Ascending aorta (tissue), 2 donors: ENCODE measurements around the gene SRRM5. TPM values are rescaled to one million over a fixed set of nuclear protein-coding genes. Genes with fewer than 3 reads are reported as not detected.

Experiments
- DNase-seq, 2 donors: peaks; one replicate each; pipeline ENCODE4 v3.0.0-alpha.2; 2019; ENCODE audit warnings: low spot score in 2 of 2
- H3K27ac ChIP-seq, 2 donors: fragments of 200-600 bp; sonication (generic); one replicate each; pipeline ENCODE4 v1.5.1; 2016 to 2017; ENCODE audit warnings: mild to moderate bottlenecking in 1 of 2
- H3K27me3 ChIP-seq: fragments of 200-600 bp; sonication (generic); one replicate; pipeline ENCODE4 v1.5.1; 2017
- H3K36me3 ChIP-seq, 2 donors: fragments of 200-600 bp; sonication (generic); one replicate each; pipeline ENCODE4 v1.5.1; 2016
- H3K4me1 ChIP-seq, 2 donors: fragments of 200-600 bp; sonication (generic); one replicate each; pipeline ENCODE4 v1.5.1; 2016 to 2017; ENCODE audit warnings: mild to moderate bottlenecking in 1 of 2
- H3K4me3 ChIP-seq, 2 donors: fragments of 200-600 bp; sonication (generic); one replicate each; pipeline ENCODE4 v1.5.1; 2016 to 2017; ENCODE audit warnings: mild to moderate bottlenecking in 1 of 2
- H3K9me3 ChIP-seq, 2 donors: fragments of 200-600 bp; sonication (generic); one replicate each; pipeline ENCODE4 v1.5.1; 2016
- CTCF ChIP-seq, 3 experiments: fragments of 200-600 bp in 2 of 3; fragments of 450-650 bp in 1 of 3; sonication (generic) in 2 of 3; IDR thresholded peaks; one replicate each; pipeline ENCODE4 v1.5.1; 2016 to 2019; ENCODE audit warnings: antibody characterized with exemption in 3 of 3, mild to moderate bottlenecking in 1 of 3, moderate library complexity in 1 of 3
- intact Hi-C: fragments of 100-400 bp; cut with DNase I; formaldehyde crosslinking; loops from one replicate; pipeline ENCODE4 v1.15.1; 2023
- total RNA-seq: library from RNA; depleted of rRNA; stranded (reverse); fragments of >200 nt; gene quantifications from one replicate; pipeline ENCODE4 v1.1.0, GENCODE V29; 2016

Gene SRRM5
- total RNA-seq, 1 donor from 2014 or later = 0.32 TPM

- intact Hi-C loops = loop anchor here (1.0 to 10.0 kb wide), 6 partner anchors 21 to 1641 kb away; partner anchors contain the start of genes PINLYP, RABAC1, SMG9 and XRCC1
- Histone ChIP-seq H3K27ac (peak within 1 kb of the TSS; percentile 94 to 99), H3K9me3 (no peaks in the 10 kb centered on the region), H3K4me3 (peak within 1 kb of the TSS; percentile 59 to 88), H3K27me3 (no peaks in the 10 kb centered on the region), H3K36me3 (peaks cover 38 to 43% of the 10 kb centered on the region in 2 donors), H3K4me1 (peaks cover 22 to 23% of the 10 kb centered on the region in 2 donors)
- DNase-seq = peak; percentile 99 to 100
- TF ChIP-seq CTCF (IDR thresholded peaks at IDR 0.05) = no peak
These were observed 15.7 kb upstream of the SRRM5 start, which contains the start of the genes IRGQ and ZNF576 for GRCh38 chr19:43595999-43596841. Gene IRGQ, minus strand, starts transcription at chr19:43596134. Its CDS starts 796 bp downstream, at chr19:43595338. Gene ZNF576, plus strand, starts transcription at chr19:43596595. Its CDS starts 514 bp downstream, at chr19:43597109.

- peaks cover 22 to 23% of the 10 kb centered on the region in 2 donors for H3K4me1 ChIP-seq
- H3K27me3 ChIP-seq = no peaks in the 10 kb centered on the region
- peak overlapping the region; percentile 59 to 68 for H3K4me3 ChIP-seq
- no peaks in the 10 kb centered on the region for H3K9me3 ChIP-seq
- DNase-seq = no peak
- peak overlapping the region; percentile 94 to 99 for H3K27ac ChIP-seq
- TF ChIP-seq CTCF (IDR thresholded peaks at IDR 0.05) = no peak
- intact Hi-C loops = loop anchor here (1.0 to 10.0 kb wide), 6 partner anchors 22 to 1642 kb away; partner anchors contain the start of genes PINLYP, RABAC1, SMG9 and XRCC1
- H3K36me3 ChIP-seq = peaks cover 33 to 38% of the 10 kb centered on the region in 2 donors
These were observed 14.9 kb upstream of the SRRM5 start for GRCh38 chr19:43596842-43597461.

GRCh38 chr19:43597876-43598275 lies 14.0 kb upstream of the SRRM5 start:
- DNase-seq = no peak
- H3K4me3 ChIP-seq = peak overlapping the region in 1 of 2 donors; percentile 68
- intact Hi-C loops = loop anchor here (10.0 kb wide), 1 partner anchor 1643 kb away; the partner anchor contains the start of gene RABAC1
- peaks cover 22 to 23% of the 10 kb centered on the region in 2 donors for H3K4me1 ChIP-seq
- peaks cover 24 to 32% of the 10 kb centered on the region in 2 donors for H3K36me3 ChIP-seq
- no peaks in the 10 kb centered on the region for H3K27me3 ChIP-seq
- no peak overlapping the region for H3K27ac ChIP-seq
- H3K9me3 ChIP-seq = no peaks in the 10 kb centered on the region
- TF ChIP-seq CTCF (IDR thresholded peaks at IDR 0.05) = no peak

GRCh38 chr19:43598445-43599240 lies 13.2 kb upstream of the SRRM5 start:
- Histone ChIP-seq H3K36me3 (peaks cover 19 to 24% of the 10 kb centered on the region in 2 donors), H3K27ac (no peak overlapping the region), H3K9me3 (no peaks in the 10 kb centered on the region), H3K27me3 (no peaks in the 10 kb centered on the region), H3K4me1 (peaks cover 22 to 23% of the 10 kb centered on the region in 2 donors), H3K4me3 (no peak overlapping the region)
- no peak for TF ChIP-seq CTCF (IDR thresholded peaks at IDR 0.05)
- no peak for DNase-seq
- intact Hi-C loops = loop anchor here (10.0 kb wide), 1 partner anchor 1644 kb away; the partner anchor contains the start of gene RABAC1
